Adrenal gland (tissue), 5 donors: Measurements from ENCODE around the gene GPRIN1.

Source experiments
- CTCF ChIP-seq, 6 experiments: fragments of 450-650 bp in 4 of 6; fragments of 200-600 bp in 2 of 6; sonication (generic) in 1 of 6; IDR thresholded peaks; 1 replicate in 5 of 6; 2 replicates in 1 of 6; pipeline versions ENCODE4 v1.5.1 to v1.8.0; 2016 to 2021; ENCODE audit warnings: antibody characterized with exemption in 6 of 6, mild to moderate bottlenecking in 2 of 6, moderate library complexity in 1 of 6
- POLR2A ChIP-seq, 2 donors: fragments of 450-650 bp; IDR thresholded peaks; one replicate each; pipeline ENCODE4 v1.6.1; 2017; ENCODE audit warnings: antibody characterized with exemption in 2 of 2, mild to moderate bottlenecking in 2 of 2, moderate library complexity in 1 of 2
- donor health status: DM: no; HTN: no; CAD: no.

DNA sequence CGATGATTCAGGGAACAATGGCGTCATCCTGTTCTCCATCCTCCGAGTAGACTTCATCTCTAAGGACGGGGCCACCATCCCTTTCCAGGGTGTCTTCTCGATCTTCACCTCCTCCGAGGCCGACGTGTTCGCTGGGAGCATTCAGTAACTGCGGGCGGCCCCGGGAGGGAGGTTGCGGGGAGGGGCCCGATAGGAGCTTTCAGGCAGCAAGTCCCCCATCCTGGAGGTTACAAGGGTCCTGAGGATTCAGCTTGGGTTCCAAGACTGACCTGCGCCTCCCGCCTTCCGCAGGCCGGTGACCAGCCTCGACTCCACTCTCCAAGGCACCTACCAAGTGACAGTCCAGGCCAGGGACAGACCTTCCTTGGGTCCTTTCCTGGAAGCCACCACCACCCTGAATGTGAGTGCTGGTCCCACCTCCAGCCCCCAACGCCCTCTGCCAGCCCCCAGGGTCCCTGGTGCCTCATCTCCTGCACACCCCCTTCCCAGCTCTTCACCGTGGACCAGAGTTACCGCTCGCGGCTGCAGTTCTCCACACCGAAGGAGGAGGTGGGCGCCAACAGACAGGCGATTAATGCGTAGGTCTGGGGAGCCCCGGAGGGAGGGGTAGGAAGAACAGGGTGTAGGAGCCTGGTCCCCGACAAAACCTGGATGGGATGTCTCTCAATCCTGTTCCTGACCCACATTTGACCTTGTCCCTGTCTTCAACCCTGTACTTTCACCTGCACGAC is 20.8 kb downstream of the GPRIN1 start:
- TF ChIP-seq CTCF (IDR thresholded peaks at IDR 0.05) (no peak), POLR2A (IDR thresholded peaks at IDR 0.05) (no peak)
